ENCODE measurements around the gene BOC. TPM values are rescaled to one million over a fixed set of nuclear protein-coding genes. Genes with fewer than 3 reads are reported as not detected.
A peak's percentile ranks its signal among the peaks of the same experiment; 100 is the strongest.

BOC gene
- total RNA-seq, 6 experiments from 2014 or later, result 7.0 to 15.1 (median 13.2) TPM

DNA sequence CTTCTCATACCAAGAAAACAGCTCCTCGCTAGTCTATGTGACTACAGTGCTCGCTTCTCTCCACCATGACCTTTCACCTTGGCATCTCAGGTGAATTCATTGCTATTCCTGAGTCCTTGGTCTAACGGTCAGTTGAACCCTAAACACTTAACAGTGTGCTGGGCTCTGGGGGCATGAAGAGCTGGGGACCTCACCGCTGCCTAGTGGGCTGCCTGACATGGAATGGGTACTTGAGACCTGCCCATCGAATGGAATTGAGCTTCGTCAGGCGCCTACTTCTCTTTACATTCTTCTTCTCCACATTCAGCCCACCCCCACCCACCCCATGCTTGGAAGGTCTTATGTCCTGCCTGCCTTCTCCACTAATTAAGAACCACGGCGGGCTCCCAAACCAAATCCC lies 22.1 kb downstream of the BOC start:
- Mint-ChIP-seq H3K27ac (no peak overlapping the region; the same call in 1 of the 2 replicates), H3K4me1 (ENCODE audit: low read depth) (peaks cover 49% of the 10 kb centered on the region), H3K27me3 (ENCODE audit: insufficient read depth) (no peaks in the 10 kb centered on the region), H3K36me3 (ENCODE audit: low read depth) (no peaks in the 10 kb centered on the region), H3K4me3 (no peak overlapping the region), H3K9me3 (no peaks in the 10 kb centered on the region)
- no peak for DNase-seq
- TF ChIP-seq, protein P1, sequence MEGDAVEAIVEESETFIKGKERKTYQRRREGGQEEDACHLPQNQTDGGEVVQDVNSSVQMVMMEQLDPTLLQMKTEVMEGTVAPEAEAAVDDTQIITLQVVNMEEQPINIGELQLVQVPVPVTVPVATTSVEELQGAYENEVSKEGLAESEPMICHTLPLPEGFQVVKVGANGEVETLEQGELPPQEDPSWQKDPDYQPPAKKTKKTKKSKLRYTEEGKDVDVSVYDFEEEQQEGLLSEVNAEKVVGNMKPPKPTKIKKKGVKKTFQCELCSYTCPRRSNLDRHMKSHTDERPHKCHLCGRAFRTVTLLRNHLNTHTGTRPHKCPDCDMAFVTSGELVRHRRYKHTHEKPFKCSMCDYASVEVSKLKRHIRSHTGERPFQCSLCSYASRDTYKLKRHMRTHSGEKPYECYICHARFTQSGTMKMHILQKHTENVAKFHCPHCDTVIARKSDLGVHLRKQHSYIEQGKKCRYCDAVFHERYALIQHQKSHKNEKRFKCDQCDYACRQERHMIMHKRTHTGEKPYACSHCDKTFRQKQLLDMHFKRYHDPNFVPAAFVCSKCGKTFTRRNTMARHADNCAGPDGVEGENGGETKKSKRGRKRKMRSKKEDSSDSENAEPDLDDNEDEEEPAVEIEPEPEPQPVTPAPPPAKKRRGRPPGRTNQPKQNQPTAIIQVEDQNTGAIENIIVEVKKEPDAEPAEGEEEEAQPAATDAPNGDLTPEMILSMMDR (IDR thresholded peaks at IDR 0.05), result no peak

DNA sequence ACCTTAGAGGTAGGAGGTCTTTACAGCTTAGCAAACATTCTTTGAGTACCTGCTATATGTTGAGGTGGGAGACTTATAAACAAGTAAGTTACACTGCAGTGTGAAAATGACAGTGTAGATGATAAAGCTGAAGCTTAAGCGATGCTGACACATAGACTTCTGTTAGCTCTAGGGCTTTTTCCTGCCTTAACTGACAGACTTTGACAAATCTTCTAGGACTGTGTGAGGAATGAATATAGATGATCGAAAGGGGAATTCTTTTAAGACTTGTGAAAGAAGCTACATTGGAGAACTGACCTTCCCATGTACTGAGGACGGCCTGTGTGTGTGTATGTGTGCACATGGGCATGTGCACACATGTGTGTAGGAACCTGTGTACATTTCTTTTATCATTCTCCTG lies 22.7 kb downstream of the BOC start:
- Mint-ChIP-seq H3K4me1 (ENCODE audit: low read depth) (peaks cover 47% of the 10 kb centered on the region), H3K9me3 (no peaks in the 10 kb centered on the region), H3K4me3 (no peak overlapping the region), H3K27ac (no peak overlapping the region), H3K27me3 (ENCODE audit: insufficient read depth) (no peaks in the 10 kb centered on the region), H3K36me3 (ENCODE audit: low read depth) (no peaks in the 10 kb centered on the region)
- TF ChIP-seq, protein P1 (IDR thresholded peaks at IDR 0.05), result no peak
- DNase-seq, result no peak

DNA sequence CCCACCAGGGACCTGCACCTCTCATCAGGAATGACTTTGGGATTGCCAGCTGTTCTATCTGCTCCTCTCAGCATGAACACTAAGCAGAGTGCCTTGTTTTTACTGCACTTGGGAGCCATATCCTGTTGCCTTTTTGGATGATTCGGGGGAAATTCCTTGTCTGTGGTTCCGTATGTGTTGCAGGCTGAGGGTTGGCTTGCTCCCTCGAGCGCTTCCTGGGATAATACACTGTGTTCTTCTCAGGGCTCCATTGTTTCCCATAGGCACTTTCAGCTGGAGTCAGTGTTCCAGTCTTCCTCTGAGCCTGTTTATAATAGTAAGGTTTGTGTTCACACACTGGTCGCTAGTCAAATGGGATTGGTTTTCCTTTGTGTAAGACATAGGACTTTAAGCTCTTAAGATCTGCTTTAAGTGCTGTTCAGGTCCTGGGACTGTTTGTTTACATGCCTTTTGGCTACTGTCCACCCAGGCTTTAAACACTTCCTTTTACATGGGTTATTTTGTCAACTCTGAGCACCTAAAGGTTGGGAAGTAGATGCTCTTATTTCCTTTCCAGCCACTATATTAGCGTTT lies 23.4 kb downstream of the BOC start:
- TF ChIP-seq, protein P1 (IDR thresholded peaks at IDR 0.05), result no peak
- peaks cover 54% of the 10 kb centered on the region for H3K4me1 Mint-ChIP-seq (ENCODE audit: low read depth)
- H3K36me3 Mint-ChIP-seq (ENCODE audit: low read depth), result no peaks in the 10 kb centered on the region
- no peak for DNase-seq
- H3K4me3 Mint-ChIP-seq, result no peak overlapping the region; the same call in 1 of the 2 replicates
- peak overlapping the region; percentile 35; the same call in 1 of the 2 replicates for H3K27ac Mint-ChIP-seq
- H3K27me3 Mint-ChIP-seq (ENCODE audit: insufficient read depth), result no peaks in the 10 kb centered on the region
- no peaks in the 10 kb centered on the region for H3K9me3 Mint-ChIP-seq

DNA sequence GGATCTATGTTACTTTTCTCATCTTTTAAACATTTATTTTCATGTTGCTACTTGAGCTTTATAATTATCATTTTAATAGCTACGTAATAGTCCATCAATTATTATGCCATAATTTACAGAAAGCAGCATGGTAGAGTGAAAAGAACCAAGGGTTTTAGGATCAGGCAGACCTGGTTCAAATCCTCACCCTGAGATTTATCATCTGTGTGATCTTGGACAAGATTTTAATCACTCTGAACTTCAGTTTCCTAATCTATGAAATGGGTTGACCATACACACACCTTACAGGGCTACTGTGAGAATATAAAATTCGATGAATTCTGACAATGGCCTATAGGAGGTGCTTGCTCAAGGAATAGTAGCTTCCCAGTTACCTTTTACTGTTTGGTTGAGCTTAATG lies 27.1 kb downstream of the BOC start:
- TF ChIP-seq, protein P1 (IDR thresholded peaks at IDR 0.05), result no peak; the same call in 1 of the 2 replicates
- no peak overlapping the region for H3K4me3 Mint-ChIP-seq
- peaks cover 63% of the 10 kb centered on the region for H3K4me1 Mint-ChIP-seq (ENCODE audit: low read depth)
- H3K9me3 Mint-ChIP-seq, result no peaks in the 10 kb centered on the region
- no peaks in the 10 kb centered on the region; the same call in 1 of the 2 replicates for H3K27me3 Mint-ChIP-seq (ENCODE audit: insufficient read depth)
- DNase-seq, result no peak
- H3K36me3 Mint-ChIP-seq (ENCODE audit: low read depth), result no peaks in the 10 kb centered on the region
- H3K27ac Mint-ChIP-seq, result no peak overlapping the region

DNA sequence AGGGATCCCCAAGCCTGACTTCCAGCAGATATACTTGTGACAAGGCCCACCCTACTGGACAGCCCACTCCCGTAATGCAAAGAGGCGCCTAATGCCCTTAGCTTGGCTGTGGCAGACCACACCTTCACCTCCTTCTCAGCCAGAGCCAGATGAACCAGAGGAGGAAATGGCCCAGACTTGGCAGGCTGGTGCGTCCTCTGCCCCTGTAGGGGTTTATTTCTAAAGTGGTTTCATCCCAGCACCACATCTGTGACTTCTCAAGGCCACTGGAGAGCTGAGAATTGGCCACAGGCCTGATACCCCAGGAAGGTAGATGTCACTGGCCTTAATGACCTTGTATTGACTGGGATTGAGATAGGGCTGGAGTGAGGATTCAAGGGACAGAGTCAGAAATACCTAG lies 29.5 kb downstream of the BOC start:
- peaks cover 63% of the 10 kb centered on the region for H3K4me1 Mint-ChIP-seq (ENCODE audit: low read depth)
- H3K27ac Mint-ChIP-seq, result peak overlapping the region; percentile 85; the same call in 1 of the 2 replicates
- peaks cover 7% of the 10 kb centered on the region; the same call in 1 of the 2 replicates for H3K36me3 Mint-ChIP-seq (ENCODE audit: low read depth)
- no peaks in the 10 kb centered on the region; the same call in 1 of the 2 replicates for H3K27me3 Mint-ChIP-seq (ENCODE audit: insufficient read depth)
- H3K9me3 Mint-ChIP-seq, result no peaks in the 10 kb centered on the region
- no peak for DNase-seq
- no peak overlapping the region for H3K4me3 Mint-ChIP-seq
- TF ChIP-seq, protein P1 (IDR thresholded peaks at IDR 0.05), result no peak
